IPS-18c (cell line): Measurements from ENCODE around the gene RPLP2.

Experiments
- H3K4me3 ChIP-seq: 2 replicates; pipeline ENCODE4 v1.7.0; 2013; ENCODE audit warnings: low read depth, mild to moderate bottlenecking, low read length, moderate library complexity; ENCODE audit not compliant: insufficient read depth
- H3K9me3 ChIP-seq: one replicate; pipeline ENCODE4 v1.6.1; 2013; ENCODE audit warnings: mild to moderate bottlenecking, low read length, moderate library complexity; ENCODE audit not compliant: control insufficient read depth, insufficient read depth

RPLP2 gene

GRCh38 chr11:809287-810039 is at the start of gene RPLP2:
TSS of gene RPLP2 (plus strand) at chr11:809967. CDS start at chr11:810235, 268 bp downstream.
- H3K4me3 ChIP-seq: peak within 1 kb of the TSS; percentile 99
- no peaks in the 10 kb centered on the region for H3K9me3 ChIP-seq

- H3K4me3 ChIP-seq: no peak overlapping the region
- no peaks in the 10 kb centered on the region for H3K9me3 ChIP-seq
These were observed 49.5 kb upstream of the RPLP2 start for GRCh38 chr11:760236-760635.

- no peaks in the 10 kb centered on the region for H3K9me3 ChIP-seq
These were observed 48.1 kb upstream of the RPLP2 start for GRCh38 chr11:761526-762108.

GRCh38 chr11:762421-763072 is 47.2 kb upstream of the RPLP2 start:
- Histone ChIP-seq H3K4me3 (no peak overlapping the region), H3K9me3 (no peaks in the 10 kb centered on the region)

More at GRCh38 chr11:761526-762108, 48.1 kb upstream of the RPLP2 start:
- no peak overlapping the region for H3K4me3 ChIP-seq

GRCh38 chr11:763073-763463 is 46.7 kb upstream of the RPLP2 start:
- Histone ChIP-seq H3K4me3 (no peak overlapping the region), H3K9me3 (no peaks in the 10 kb centered on the region)

- H3K9me3 ChIP-seq: no peaks in the 10 kb centered on the region
- H3K4me3 ChIP-seq: no peak overlapping the region
These were observed 46.0 kb upstream of the RPLP2 start for GRCh38 chr11:763549-764321.

GRCh38 chr11:764322-765024 is 45.3 kb upstream of the RPLP2 start:
- H3K4me3 ChIP-seq: no peak overlapping the region
- no peaks in the 10 kb centered on the region for H3K9me3 ChIP-seq

GRCh38 chr11:765025-765801 is 44.6 kb upstream of the RPLP2 start:
- no peaks in the 10 kb centered on the region for H3K9me3 ChIP-seq
- H3K4me3 ChIP-seq: no peak overlapping the region

GRCh38 chr11:765802-766091 is 44.0 kb upstream of the RPLP2 start:
- H3K4me3 ChIP-seq: no peak overlapping the region
- H3K9me3 ChIP-seq: no peaks in the 10 kb centered on the region

GRCh38 chr11:766106-766935 is 43.4 kb upstream of the RPLP2 start:
- Histone ChIP-seq H3K9me3 (no peaks in the 10 kb centered on the region), H3K4me3 (no peak overlapping the region)

- no peak overlapping the region for H3K4me3 ChIP-seq
- no peaks in the 10 kb centered on the region for H3K9me3 ChIP-seq
These were observed 42.9 kb upstream of the RPLP2 start for GRCh38 chr11:766936-767210.

GRCh38 chr11:767238-767637 is 42.5 kb upstream of the RPLP2 start:
- no peaks in the 10 kb centered on the region for H3K9me3 ChIP-seq
- no peak overlapping the region for H3K4me3 ChIP-seq

GRCh38 chr11:769887-770641 is 39.7 kb upstream of the RPLP2 start:
- peaks cover 1% of the 10 kb centered on the region for H3K9me3 ChIP-seq
- H3K4me3 ChIP-seq: no peak overlapping the region

GRCh38 chr11:770642-771616 is 38.8 kb upstream of the RPLP2 start:
- Histone ChIP-seq H3K9me3 (peaks cover 2% of the 10 kb centered on the region), H3K4me3 (no peak overlapping the region)
